ENCODE data around the gene PIGX.
"Not testable (repeated sequence)": the region's sequence is repeated elsewhere in the genome, so short reads cannot be mapped to it uniquely, and the experiment has no call there.

Gene PIGX

GRCh38 chr3:196739671-196740480, 27.7 kb downstream of the PIGX start, which contains the start of gene PAK2:
TSS of gene PAK2 (plus strand) at chr3:196739857. CDS start at chr3:196782647, 42,790 bp downstream.
- Histone ChIP-seq H3K4me2 (peak within 1 kb of the TSS; percentile 72 to 98 (median 89)), H3K4me1 (peaks cover 9 to 42% (median 23%) of the 10 kb centered on the region in 10 experiments), H4K20me1 (peaks cover 28 to 49% (median 44%) of the 10 kb centered on the region in 11 experiments), H3K27ac (peak within 1 kb of the TSS; percentile 95 to 99 (median 98)), H3K27me3 (no peaks in the 10 kb centered on the region), H3K9me3 (replicated peaks in 1 of 11) (peaks cover 0 to 18% (median 8%) of the 10 kb centered on the region in 11 experiments; a peak in 13 of 22 replicates), H3K9ac (peak within 1 kb of the TSS; percentile 96 to 100 (median 99)), H3K4me3 (peak within 1 kb of the TSS; percentile 76 to 99 (median 94)), H3K36me3 (peaks cover 7 to 49% (median 37%) of the 10 kb centered on the region in 11 experiments)
- no peak for TF ChIP-seq Cebpa-rat (IDR thresholded peaks at IDR 0.05)

GRCh38 chr3:196740481-196741248, 28.5 kb downstream of the PIGX start:
- Histone ChIP-seq H3K36me3 (peaks cover 14 to 49% (median 38%) of the 10 kb centered on the region in 11 experiments), H3K27ac (peak overlapping the region; percentile 95 to 99 (median 98)), H3K9ac (peak overlapping the region; percentile 96 to 100 (median 99)), H3K4me2 (peak overlapping the region; percentile 72 to 98 (median 89)), H3K27me3 (no peaks in the 10 kb centered on the region), H3K4me3 (peak overlapping the region; percentile 76 to 99 (median 94)), H3K4me1 (peaks cover 9 to 49% (median 23%) of the 10 kb centered on the region in 10 experiments), H3K9me3 (replicated peaks in 1 of 11) (peaks cover 0 to 26% (median 15%) of the 10 kb centered on the region in 11 experiments; a peak in 19 of 22 replicates), H4K20me1 (peaks cover 35 to 57% (median 51%) of the 10 kb centered on the region in 11 experiments)
- no peak for TF ChIP-seq Cebpa-rat (IDR thresholded peaks at IDR 0.05)

GRCh38 chr3:196741249-196741889, 29.2 kb downstream of the PIGX start:
- TF ChIP-seq Cebpa-rat (IDR thresholded peaks at IDR 0.05): no peak
- H3K36me3 ChIP-seq: peaks cover 21 to 50% (median 42%) of the 10 kb centered on the region in 11 experiments
- peak overlapping the region; percentile 96 to 100 (median 99) for H3K9ac ChIP-seq
- H3K4me3 ChIP-seq: peak overlapping the region; percentile 76 to 99 (median 94)
- H4K20me1 ChIP-seq: peaks cover 38 to 64% (median 59%) of the 10 kb centered on the region in 11 experiments
- peaks cover 9 to 53% (median 23%) of the 10 kb centered on the region in 10 experiments for H3K4me1 ChIP-seq
- no peaks in the 10 kb centered on the region for H3K27me3 ChIP-seq
- peak overlapping the region; percentile 95 to 99 (median 98) for H3K27ac ChIP-seq
- peak overlapping the region; percentile 72 to 98 (median 89) for H3K4me2 ChIP-seq
- H3K9me3 ChIP-seq (replicated peaks in 1 of 11): peaks cover 0 to 33% (median 22%) of the 10 kb centered on the region in 11 experiments; a peak in 21 of 22 replicates

GRCh38 chr3:196743569-196743968, 31.4 kb downstream of the PIGX start:
- not testable (repeated sequence) for H3K4me3 ChIP-seq, H3K27ac ChIP-seq, H3K27me3 ChIP-seq
- peaks cover 9 to 62% (median 23%) of the 10 kb centered on the region in 10 experiments for H3K4me1 ChIP-seq
- H3K9me3 ChIP-seq (replicated peaks in 1 of 11): peaks cover 5 to 48% (median 37%) of the 10 kb centered on the region in 11 experiments; a peak in 20 of 22 replicates
- H3K36me3 ChIP-seq: peaks cover 33 to 67% (median 57%) of the 10 kb centered on the region in 11 experiments
- H3K4me2 ChIP-seq: peak overlapping the region in 4 of 11 experiments; percentile 85 to 98 (median 92); a peak in 7 of 22 replicates
- H3K9ac ChIP-seq: peak overlapping the region in 1 of 11 experiments; percentile 34; a peak in 1 of 22 replicates
- peaks cover 50 to 86% (median 79%) of the 10 kb centered on the region in 11 experiments for H4K20me1 ChIP-seq

GRCh38 chr3:196749125-196749524, 36.9 kb downstream of the PIGX start:
- peaks cover 80 to 100% (median 91%) of the 10 kb centered on the region in 11 experiments for H3K36me3 ChIP-seq

GRCh38 chr3:196753201-196753600, 41.0 kb downstream of the PIGX start:
- H4K20me1 ChIP-seq: peaks cover 31 to 98% (median 66%) of the 10 kb centered on the region in 11 experiments; a peak in 21 of 22 replicates
- no peak overlapping the region for H3K9ac ChIP-seq
- peaks cover 91 to 100% (median 97%) of the 10 kb centered on the region in 11 experiments for H3K36me3 ChIP-seq
- no peak overlapping the region for H3K4me3 ChIP-seq
- peaks cover 45 to 93% (median 84%) of the 10 kb centered on the region in 11 experiments for H3K9me3 ChIP-seq (replicated peaks in 1 of 11)
- H3K27me3 ChIP-seq: no peaks in the 10 kb centered on the region
- H3K4me1 ChIP-seq: peaks cover 0 to 22% (median 0%) of the 10 kb centered on the region in 10 experiments; a peak in 5 of 20 replicates
- no peak overlapping the region for H3K4me2 ChIP-seq
- H3K27ac ChIP-seq: no peak overlapping the region
- no peak for TF ChIP-seq Cebpa-rat (IDR thresholded peaks at IDR 0.05)

More at GRCh38 chr3:196749125-196749524, 36.9 kb downstream of the PIGX start:
- Histone ChIP-seq H3K4me3 (no peak overlapping the region), H3K4me2 (peak overlapping the region in 2 of 11 experiments; percentile 15 to 38; a peak in 3 of 22 replicates), H4K20me1 (peaks cover 43 to 98% (median 86%) of the 10 kb centered on the region in 11 experiments; a peak in 21 of 22 replicates), H3K4me1 (peaks cover 0 to 50% (median 0%) of the 10 kb centered on the region in 10 experiments; a peak in 5 of 20 replicates), H3K9ac (no peak overlapping the region), H3K9me3 (replicated peaks in 1 of 11) (peaks cover 12 to 85% (median 78%) of the 10 kb centered on the region in 11 experiments; a peak in 21 of 22 replicates), H3K27ac (no peak overlapping the region), H3K27me3 (no peaks in the 10 kb centered on the region)
- no peak for TF ChIP-seq Cebpa-rat (IDR thresholded peaks at IDR 0.05)

- Histone ChIP-seq H3K4me3 (peak overlapping the region in 1 of 10 experiments; percentile 5; a peak in 1 of 20 replicates), H3K4me1 (peaks cover 0 to 10% (median 0%) of the 10 kb centered on the region in 10 experiments; a peak in 4 of 20 replicates)
These were observed 42.2 kb downstream of the PIGX start for GRCh38 chr3:196754091-196754981.

More at GRCh38 chr3:196754091-196754981, 42.2 kb downstream of the PIGX start:
- H3K4me2 ChIP-seq: no peak overlapping the region
- H4K20me1 ChIP-seq: peaks cover 25 to 98% (median 62%) of the 10 kb centered on the region in 11 experiments; a peak in 19 of 22 replicates
- no peak overlapping the region for H3K9ac ChIP-seq
- no peak overlapping the region for H3K27ac ChIP-seq
- H3K27me3 ChIP-seq: no peaks in the 10 kb centered on the region
- peaks cover 92 to 100% (median 97%) of the 10 kb centered on the region in 11 experiments for H3K36me3 ChIP-seq
- peaks cover 40 to 93% (median 84%) of the 10 kb centered on the region in 11 experiments for H3K9me3 ChIP-seq (replicated peaks in 1 of 11)
- TF ChIP-seq Cebpa-rat (IDR thresholded peaks at IDR 0.05): no peak

All from BLaER1 treated with 17β-estradiol and CSF1 and Interleukin-3, amounts not matched to agents 10 nM and 100 nM (cell line).